A673 (cell line): ENCODE results near the gene TMEM255B. TPM values are rescaled to one million over a fixed set of nuclear protein-coding genes. Genes with fewer than 3 reads are reported as not detected.

ENCODE experiments used
- BruUV-seq: library from RNA; stranded (reverse); fragments of 400-500 nt; replicated peaks from 2 replicates; lab custom pipeline; 2021; lab: Mats Ljungman, UMichigan
- CTCF ChIA-PET: fragments of 300-600 bp; sonication (Branson Sonifier 250); formaldehyde crosslinking; loops from one replicate; lab custom pipeline; 2022; ENCODE audit warnings: antibody characterized with exemption; lab: Charles Lee
- POLR2A ChIA-PET: fragments of 300-600 bp; sonication (Branson Sonifier 250); formaldehyde crosslinking; loops from one replicate; lab custom pipeline; 2022; ENCODE audit warnings: antibody characterized with exemption; ENCODE audit not compliant: low non-redundant PET; lab: Charles Lee
- DNase-seq: peaks from one replicate; pipeline ENCODE4 v3.0.0-alpha.2; 2015; ENCODE audit warnings: low spot score
- H3K27ac ChIP-seq: fragments of 200-600 bp; sonication (generic); 2 replicates; pipeline ENCODE4 v1.5.1; 2016; ENCODE audit warnings: mixed run types, low read depth, mild to moderate bottlenecking, mixed read lengths, antibody characterized with exemption, low read length; ENCODE audit not compliant: poor library complexity, severe bottlenecking
- H3K27me3 ChIP-seq: fragments of 200-600 bp; sonication (generic); replicated peaks from 2 replicates; pipeline ENCODE4 v1.6.1; 2017; ENCODE audit warnings: mixed run types, low read depth, mild to moderate bottlenecking, mixed read lengths, antibody characterized with exemption, low read length; ENCODE audit not compliant: insufficient read depth, poor library complexity
- H3K36me3 ChIP-seq: fragments of 200-600 bp; sonication (generic); 2 replicates; pipeline ENCODE4 v1.6.1; 2016; ENCODE audit warnings: mixed run types, mild to moderate bottlenecking, mixed read lengths, antibody characterized with exemption, low read length; ENCODE audit not compliant: insufficient read depth, poor library complexity, severe bottlenecking
- H3K4me1 ChIP-seq: fragments of 200-600 bp; sonication (generic); 2 replicates; pipeline ENCODE4 v1.6.1; 2017; ENCODE audit warnings: mixed run types, mild to moderate bottlenecking, mixed read lengths, antibody characterized with exemption, low read length; ENCODE audit not compliant: insufficient read depth, poor library complexity, severe bottlenecking
- H3K4me3 ChIP-seq: fragments of 200-600 bp; sonication (generic); 2 replicates; pipeline ENCODE4 v1.5.1; 2016; ENCODE audit warnings: low read depth, mixed run types, mild to moderate bottlenecking, mixed read lengths, low read length; ENCODE audit not compliant: poor library complexity, severe bottlenecking
- H3K9me3 ChIP-seq: fragments of 200-600 bp; sonication (generic); 2 replicates; pipeline ENCODE4 v1.6.1; 2016; ENCODE audit warnings: mixed run types, low read depth, mild to moderate bottlenecking, mixed read lengths, antibody characterized with exemption, low read length; ENCODE audit not compliant: poor library complexity, severe bottlenecking
- EZH2 ChIP-seq: fragments of 200-600 bp; sonication (generic); IDR thresholded peaks from 2 replicates; pipeline ENCODE4 v1.6.1; 2017; ENCODE audit warnings: borderline replicate concordance, low read depth, mild to moderate bottlenecking, mixed read lengths, antibody characterized with exemption, low read length; ENCODE audit not compliant: poor library complexity, severe bottlenecking
- intact Hi-C: fragments of 100-400 bp; cut with micrococcal nuclease; formaldehyde crosslinking; loops from one replicate; pipeline ENCODE4 v1.10.0; 2022; ENCODE audit not compliant: unreplicated experiment
- total RNA-seq: library from RNA; stranded (reverse); gene quantifications from 2 replicates; pipeline ENCODE4 v1.2.3, GENCODE V29; 2021
- TF ChIP-seq, protein P1 (sequence below): fragments of 300-800, 200-600 bp; sonication (generic); conservative IDR thresholded peaks from 2 replicates; pipeline ENCODE4 v1.5.1; 2017; ENCODE audit warnings: low read depth, mild to moderate bottlenecking, antibody characterized with exemption, low read length, moderate library complexity, mixed read lengths

TMEM255B gene
- total RNA-seq, 1 experiment from 2014 or later, result 0.06 TPM

DNA sequence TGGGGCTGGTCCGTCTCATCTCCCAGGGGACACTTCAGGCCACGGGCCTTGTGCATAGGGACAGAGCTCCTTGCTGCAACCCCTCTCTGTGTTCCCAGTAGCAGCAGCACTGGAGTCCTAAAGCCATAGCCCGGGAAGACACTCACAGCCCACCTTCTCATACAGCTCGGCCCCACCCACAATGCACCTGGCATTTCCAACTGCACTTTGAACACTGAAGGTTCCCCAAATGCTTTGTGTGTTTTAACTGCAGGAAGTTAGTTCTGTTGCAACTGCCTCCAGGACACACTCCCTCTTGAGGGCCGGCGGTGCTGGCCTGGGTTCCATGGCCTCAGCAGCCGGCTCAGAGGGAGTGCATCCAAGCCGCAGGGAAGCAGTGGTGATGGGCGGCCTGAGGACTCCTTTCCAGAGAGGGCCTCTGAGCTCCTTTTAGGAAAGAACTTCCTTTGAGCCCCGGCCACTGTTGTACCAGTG lies 22.7 kb upstream of the TMEM255B start:
- ChIA-PET POLR2A (no interaction called here), CTCF (no interaction called here)
- Histone ChIP-seq H3K27ac (no peak overlapping the region), H3K27me3 (no peaks in the 10 kb centered on the region), H3K4me3 (no peak overlapping the region), H3K4me1 (no peaks in the 10 kb centered on the region), H3K36me3 (no peaks in the 10 kb centered on the region), H3K9me3 (no peaks in the 10 kb centered on the region)
- TF ChIP-seq, protein P1, sequence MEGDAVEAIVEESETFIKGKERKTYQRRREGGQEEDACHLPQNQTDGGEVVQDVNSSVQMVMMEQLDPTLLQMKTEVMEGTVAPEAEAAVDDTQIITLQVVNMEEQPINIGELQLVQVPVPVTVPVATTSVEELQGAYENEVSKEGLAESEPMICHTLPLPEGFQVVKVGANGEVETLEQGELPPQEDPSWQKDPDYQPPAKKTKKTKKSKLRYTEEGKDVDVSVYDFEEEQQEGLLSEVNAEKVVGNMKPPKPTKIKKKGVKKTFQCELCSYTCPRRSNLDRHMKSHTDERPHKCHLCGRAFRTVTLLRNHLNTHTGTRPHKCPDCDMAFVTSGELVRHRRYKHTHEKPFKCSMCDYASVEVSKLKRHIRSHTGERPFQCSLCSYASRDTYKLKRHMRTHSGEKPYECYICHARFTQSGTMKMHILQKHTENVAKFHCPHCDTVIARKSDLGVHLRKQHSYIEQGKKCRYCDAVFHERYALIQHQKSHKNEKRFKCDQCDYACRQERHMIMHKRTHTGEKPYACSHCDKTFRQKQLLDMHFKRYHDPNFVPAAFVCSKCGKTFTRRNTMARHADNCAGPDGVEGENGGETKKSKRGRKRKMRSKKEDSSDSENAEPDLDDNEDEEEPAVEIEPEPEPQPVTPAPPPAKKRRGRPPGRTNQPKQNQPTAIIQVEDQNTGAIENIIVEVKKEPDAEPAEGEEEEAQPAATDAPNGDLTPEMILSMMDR, result no peak
- no peak for TF ChIP-seq EZH2
- DNase-seq, result no peak
- intact Hi-C loops, result no loop called here
- no TSS peak for BruUV-seq

DNA sequence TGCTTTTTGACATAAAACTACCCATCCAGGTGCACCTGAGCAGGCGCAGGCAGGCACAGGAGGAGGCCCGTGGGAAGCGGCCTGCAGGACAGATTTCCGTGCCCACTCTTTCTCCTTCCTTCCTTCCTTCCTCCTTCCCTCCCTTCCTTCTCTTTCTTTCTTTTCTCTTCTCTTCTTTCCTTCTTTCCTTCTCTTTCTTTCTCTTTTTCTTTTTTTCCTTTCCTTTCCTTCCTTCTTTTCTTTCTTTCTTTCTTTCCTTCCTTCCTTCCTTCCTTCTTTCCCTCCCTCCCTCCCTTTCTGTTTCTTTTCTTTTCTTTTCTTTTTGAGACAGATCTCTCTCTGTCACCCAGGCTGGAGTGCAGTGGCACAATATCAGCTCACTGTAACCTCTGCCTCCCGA lies 21.2 kb upstream of the TMEM255B start:
- Histone ChIP-seq H3K27me3 (no peaks in the 10 kb centered on the region), H3K4me3 (no peak overlapping the region), H3K36me3 (no peaks in the 10 kb centered on the region), H3K27ac (no peak overlapping the region), H3K9me3 (no peaks in the 10 kb centered on the region), H3K4me1 (no peaks in the 10 kb centered on the region)
- ChIA-PET POLR2A (no interaction called here), CTCF (interaction anchor here (0.6 kb wide), 1 partner anchor 9 kb away, joined by 3 read pairs; no protein-coding TSS in a partner anchor)
- BruUV-seq, result no TSS peak
- intact Hi-C loops, result no loop called here
- no peak for DNase-seq
- TF ChIP-seq, protein P1, result no peak
- no peak for TF ChIP-seq EZH2

DNA sequence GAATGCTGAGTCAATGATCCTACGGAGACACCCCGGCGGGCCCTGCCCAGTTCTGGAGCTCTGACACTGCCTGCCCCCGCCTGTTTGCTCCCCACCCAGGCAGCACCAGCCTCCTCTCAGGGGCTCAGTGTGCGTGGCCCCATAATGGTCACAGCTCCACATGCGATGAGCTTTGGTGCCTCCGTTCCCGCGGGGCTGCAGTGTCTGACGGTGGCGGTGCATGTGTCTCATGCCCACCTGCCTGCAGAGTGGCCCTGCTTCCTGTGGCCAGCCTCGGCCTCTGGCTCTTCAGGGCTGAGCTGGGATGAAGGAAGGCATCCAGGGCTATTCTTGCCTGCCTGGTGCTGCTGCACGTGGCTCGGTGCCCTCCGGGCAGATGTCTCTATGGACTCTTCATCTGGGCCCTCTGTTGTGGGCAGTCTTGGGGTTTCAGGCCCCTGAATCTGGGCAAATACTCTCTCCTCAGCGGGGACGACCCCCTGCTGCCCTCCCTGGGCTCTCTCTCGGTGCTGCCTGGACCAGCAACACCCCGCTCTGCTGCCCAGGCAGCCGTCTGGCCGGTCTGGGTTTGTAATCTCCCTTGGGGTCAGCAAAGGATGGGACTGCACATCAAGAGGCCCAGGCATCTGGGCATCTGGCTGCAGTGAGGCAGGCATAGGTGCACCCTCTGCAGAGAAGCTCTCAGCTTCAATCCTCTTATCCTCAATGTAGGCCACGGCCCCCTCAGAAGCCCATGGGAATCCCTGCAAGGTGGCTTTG lies 19.3 kb upstream of the TMEM255B start:
- no peaks in the 10 kb centered on the region for H3K9me3 ChIP-seq
- H3K4me3 ChIP-seq, result no peak overlapping the region
- H3K27ac ChIP-seq, result no peak overlapping the region
- no peak for TF ChIP-seq EZH2
- TF ChIP-seq, protein P1, result no peak
- no peaks in the 10 kb centered on the region for H3K36me3 ChIP-seq
- ChIA-PET CTCF (no interaction called here), POLR2A (no interaction called here)
- BruUV-seq, result no TSS peak
- DNase-seq, result no peak
- intact Hi-C loops, result no loop called here
- H3K27me3 ChIP-seq, result no peaks in the 10 kb centered on the region
- no peaks in the 10 kb centered on the region for H3K4me1 ChIP-seq
